HG03159 (cell line): ENCODE results near the gene PDE11A.
"Not testable (repeated sequence)": the region's sequence is repeated elsewhere in the genome, so short reads cannot be mapped to it uniquely, and the experiment has no call there.

Experiments used
- ATAC-seq: cut with Tn5 transposase; IDR thresholded peaks from one replicate; pipeline ENCODE4 v1.9.1; 2021; ENCODE audit warnings: mild to moderate bottlenecking, moderate library complexity; ENCODE audit not compliant: unreplicated experiment

PDE11A gene

DNA sequence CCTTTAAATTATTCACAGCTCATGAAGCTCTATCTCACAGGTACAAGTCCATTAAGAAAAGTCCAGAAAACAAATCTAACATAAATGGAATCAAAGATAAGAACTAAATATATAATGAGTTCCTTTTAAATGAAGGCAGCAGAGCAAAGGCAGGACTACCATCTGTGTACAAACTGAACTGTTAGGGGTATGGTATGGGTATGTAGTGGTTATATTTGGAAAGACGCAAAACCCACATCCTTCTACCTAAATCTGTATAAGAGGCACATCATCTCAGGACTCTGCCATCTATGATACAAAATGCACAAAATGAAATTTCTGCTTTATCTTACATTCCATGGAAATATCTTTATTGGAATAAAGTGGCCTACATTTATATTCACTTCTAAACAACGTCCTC is 59.9 kb downstream of the PDE11A start:
- no peak for ATAC-seq

DNA sequence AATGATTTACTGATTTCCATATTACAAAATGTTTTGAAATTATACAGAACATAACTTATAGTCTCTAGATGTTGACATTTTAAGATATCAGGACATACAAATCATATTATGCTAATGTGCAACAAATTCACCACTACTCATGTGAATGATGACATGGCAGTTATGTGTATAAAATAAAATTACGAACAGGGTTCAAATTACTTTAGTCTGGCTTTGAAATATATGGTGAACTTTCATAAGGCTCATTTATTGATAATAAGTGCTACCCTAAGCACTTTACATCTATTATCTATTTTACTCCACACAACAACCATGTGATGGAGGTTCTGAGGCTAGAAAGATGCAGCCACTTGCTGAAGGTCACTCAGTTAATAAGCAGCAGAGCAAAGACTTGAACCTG is 62.8 kb downstream of the PDE11A start:
- ATAC-seq, result no peak

DNA sequence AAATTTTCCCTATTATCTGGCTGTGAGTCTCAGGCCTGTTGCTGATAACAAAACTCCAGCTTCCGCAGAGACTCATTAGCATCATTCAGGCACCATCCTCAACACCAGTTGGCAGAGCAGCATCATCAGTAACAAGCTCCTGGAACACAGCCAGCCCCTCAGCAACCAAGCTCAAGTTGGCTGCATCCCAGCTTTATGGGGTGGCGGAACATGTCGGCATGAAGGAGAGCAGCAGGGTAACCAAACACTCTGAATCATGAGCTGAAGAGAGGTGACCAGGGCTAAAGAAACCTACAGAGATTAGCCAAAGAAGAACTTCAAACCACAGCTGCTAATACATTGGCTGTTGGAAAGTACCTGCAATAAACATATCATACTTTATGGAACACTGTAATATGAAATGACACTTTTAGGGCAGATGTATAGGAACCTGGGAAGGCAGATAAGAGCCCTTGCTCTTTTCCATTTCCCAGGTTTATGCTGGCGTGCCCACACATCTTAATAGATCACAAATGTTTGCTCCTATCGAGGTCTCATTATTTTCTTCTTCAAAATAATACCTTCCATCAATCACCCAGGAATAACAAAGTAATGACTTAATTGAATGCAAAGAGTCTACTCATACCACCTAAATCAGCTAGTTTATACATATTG is 63.8 kb downstream of the PDE11A start:
- ATAC-seq, result no peak

DNA sequence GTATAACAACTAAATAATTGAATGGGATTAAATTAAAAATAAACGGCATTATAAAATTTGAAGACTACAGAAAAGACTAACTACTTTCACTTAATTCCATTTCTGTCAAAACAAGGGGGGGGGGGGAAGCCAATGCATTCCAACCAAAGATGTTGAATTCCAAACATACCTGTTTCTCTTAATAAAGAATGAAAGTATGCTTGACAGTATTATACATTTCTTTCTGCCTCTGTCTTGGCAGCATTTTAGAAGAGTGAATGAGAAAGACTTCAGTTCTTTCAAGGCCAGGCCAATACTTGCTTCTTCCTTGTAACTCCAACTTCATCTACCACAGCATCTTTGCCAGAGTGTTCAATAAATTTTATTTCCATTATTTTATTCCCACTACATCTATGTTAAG is 65.9 kb downstream of the PDE11A start:
- ATAC-seq, result no peak

DNA sequence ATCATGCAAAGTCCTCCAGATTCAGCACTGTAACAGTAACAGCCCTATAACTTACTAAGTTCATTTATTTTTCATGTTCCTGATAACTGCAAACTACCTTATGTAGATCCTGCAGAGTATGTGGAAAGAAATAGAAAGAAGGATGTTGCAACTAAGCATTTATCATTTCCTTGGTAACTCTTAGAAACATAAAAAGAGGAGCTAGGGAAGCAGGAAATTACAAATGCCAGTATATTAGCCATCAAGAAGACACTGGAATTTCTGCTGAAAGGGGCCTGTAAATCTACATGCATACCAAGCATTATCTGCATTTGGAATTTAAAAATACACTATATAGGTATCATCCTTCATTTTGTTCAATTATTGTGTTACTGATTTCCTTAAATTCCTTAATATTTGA is 66.8 kb downstream of the PDE11A start:
- ATAC-seq, result no peak

DNA sequence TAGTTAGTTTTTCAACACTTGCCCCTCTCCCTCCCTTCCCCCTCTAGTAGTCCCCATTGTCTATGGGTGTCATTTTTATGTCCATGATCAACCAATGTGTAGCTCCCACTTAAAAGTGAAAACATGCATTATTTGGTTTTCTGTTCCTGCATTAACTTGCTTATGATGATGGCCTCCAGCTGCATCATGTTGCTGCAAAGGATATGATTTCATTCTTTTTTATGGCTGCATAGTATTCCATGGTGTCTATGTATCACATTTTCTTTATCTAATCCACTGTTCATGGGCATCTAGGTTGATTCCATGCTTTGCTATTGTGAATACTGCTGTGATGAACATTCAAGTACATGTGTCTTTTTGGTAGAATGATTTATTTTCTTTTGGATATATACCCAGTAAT is 70.5 kb downstream of the PDE11A start:
- ATAC-seq, result no peak

DNA sequence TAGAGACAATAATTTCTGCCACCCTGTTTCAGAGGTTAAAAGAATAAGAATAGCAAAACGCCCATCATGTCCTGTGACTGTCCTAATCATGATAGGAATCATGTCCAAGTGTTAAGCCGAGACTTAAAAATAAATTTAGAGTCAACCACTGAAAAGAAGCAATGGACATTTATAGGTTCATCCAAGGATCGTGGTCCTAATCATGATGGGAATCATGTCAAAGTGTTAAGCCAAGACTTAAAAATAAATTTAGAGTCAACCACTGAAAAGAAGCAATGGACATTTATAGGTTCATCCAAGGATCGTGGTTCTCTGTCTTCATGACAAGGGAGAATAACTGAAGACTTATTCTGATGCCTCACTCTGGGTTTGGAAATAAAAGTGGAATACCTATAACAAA is 73.6 kb downstream of the PDE11A start:
- ATAC-seq, result no peak

DNA sequence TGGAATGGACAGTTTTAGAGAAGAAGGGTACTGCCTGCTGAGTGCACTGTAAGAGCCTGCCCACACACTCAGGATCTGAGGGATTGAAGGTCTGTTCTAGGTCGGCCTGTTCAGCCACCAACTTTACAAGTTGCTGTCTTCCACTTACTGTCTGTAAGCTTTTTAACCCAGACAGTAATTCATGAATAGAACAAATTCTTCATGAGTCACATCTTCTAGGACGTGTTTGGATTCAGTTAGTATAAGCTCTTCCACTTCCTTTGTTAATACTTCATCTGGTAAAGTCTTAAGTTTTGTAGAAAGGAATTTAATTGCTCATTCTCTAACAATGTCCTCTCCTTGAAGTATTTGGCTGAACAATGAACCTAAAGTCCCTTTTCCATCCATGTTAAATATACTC is 74.6 kb downstream of the PDE11A start:
- ATAC-seq, result no peak

DNA sequence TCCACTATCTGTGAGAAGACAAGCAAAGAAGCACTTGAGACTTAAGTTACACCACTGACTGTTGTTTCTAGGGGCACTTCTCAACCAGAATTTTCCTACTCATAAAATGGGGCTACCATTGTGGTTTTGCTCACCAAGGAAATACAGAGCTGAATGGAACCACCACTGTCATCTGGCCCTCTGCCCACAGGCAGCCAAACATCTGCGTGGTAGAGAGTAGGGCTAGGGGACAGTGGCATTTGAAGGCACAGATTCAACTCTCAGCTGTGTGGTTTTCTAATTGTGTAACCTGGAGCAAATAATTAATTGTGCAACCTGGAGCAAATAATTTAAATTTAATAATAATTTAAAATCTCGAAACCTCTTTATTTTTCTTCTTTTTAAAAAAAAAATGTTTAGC is 79.6 kb downstream of the PDE11A start:
- ATAC-seq, result no peak

DNA sequence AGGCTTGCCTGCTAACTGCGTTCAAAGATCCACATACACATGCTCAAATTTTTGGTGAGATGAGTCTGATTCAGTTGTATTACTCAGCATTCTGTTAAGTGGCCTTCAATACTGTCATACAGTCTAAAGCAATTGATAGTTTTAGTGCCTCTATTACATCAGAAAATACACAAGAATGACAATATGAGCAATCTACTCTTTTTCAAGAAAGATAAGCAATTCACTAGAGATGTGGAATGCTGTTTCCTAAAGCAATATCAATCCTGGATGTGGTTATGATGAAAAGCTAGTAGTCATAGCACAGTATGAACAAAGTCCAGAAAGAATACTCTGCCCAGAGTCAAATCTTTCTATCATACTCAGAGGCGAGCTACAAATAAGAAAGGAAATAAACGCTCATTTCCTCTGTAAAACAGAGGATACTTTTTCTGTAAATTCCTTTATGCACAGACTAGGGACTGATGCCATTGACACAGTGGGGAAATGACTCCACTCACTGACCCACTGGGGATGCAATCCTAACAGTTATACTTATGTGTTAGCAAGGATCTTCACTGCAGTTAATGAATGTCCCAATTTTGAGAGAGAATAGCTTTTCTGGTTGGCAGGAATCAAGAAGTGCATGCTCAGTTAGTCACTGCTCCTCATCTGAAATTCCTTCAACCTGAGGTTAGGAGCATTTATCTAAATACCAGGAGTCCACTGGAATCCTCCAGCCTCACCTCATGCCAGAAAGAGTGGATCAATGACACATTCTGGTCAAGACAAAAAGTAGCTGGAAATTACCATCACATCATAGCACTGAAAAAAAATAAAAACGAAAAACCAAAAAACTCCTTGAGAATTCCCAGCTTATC is 83.3 kb downstream of the PDE11A start:
- no peak for ATAC-seq

DNA sequence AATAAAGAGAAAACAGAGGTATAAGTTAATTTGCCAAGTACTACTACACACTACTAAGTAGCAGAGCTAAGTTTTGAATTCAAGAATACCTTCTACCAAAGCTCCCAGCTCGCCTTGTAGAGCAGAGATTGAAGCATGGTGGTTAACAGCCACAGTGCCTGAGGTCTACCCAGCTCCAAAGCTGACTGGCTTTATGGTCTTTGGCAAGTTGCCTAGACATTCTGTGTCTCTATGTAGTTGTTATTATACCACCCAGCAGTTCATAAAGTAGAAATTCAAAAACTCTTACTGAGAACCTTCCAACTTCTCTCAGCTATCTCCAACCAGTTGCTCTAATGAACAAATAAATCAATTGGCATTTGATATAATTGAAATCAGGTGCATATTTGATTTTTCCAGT is 87.8 kb downstream of the PDE11A start:
- no peak for ATAC-seq

DNA sequence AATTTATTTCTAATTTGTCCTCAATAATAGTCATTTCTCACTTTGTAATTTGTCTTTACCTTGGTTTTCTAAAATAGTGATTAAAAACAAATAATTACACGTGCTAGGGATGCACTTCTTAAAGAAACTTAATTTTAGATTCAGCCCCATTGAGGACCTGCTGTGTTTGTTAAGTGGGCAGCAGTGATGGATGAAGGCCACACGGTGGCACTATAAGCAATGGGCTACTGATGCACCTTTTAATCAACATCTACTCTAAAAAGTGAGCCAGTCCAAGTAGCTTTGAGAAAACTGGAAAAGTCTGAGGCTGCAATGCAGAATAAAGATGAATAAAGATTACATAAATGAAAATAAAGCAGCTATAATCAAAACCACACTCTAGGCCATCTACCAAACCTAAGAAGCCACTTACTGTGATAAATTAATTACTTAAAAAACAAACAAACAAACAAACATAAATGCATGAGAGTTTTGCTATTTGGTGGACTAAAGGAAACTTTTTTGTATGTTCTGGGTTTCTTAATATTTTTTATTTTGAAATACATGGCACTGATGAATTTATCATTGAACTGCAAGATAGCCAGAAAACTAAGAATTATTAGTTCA is 89.3 kb downstream of the PDE11A start:
- peak; percentile 95 for ATAC-seq

DNA sequence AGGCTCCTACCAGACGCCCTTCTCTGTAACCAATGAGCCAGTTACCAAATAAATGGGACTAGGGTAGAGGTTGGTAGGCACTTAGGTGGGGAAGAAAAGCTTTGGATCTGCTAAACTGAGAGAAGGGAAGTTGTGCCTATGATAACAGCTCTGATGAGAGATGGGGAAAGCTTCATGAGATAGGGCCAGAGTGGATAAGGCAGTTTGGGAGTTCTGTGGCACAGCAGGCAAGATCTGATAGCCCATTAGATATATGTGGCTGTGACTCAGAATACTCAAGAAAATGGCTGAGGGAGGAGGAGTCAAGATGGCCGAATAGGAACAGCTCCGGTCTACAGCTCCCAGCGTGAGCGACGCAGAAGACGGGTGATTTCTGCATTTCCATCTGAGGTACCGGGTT is 99.8 kb downstream of the PDE11A start:
- no peak for ATAC-seq

DNA sequence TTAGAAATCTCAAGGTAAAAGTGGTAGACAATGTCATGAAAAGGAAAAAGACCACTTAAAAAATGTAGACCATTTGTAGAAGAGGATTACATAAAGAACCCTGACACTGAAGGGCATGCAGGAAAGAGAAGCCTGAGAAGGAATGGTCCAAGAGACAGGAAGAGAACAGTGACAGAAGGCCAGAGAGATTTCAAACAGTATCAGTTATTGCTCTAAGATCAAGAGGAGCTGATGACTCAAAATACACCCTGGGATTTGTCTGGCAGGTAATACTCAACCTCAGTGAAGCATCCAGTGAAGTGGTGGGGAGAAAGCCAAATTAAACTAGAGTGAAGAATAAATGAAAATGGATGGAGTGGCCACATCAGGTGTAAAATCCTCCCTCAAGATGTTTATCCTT is 100.5 kb downstream of the PDE11A start:
- ATAC-seq, result no peak

DNA sequence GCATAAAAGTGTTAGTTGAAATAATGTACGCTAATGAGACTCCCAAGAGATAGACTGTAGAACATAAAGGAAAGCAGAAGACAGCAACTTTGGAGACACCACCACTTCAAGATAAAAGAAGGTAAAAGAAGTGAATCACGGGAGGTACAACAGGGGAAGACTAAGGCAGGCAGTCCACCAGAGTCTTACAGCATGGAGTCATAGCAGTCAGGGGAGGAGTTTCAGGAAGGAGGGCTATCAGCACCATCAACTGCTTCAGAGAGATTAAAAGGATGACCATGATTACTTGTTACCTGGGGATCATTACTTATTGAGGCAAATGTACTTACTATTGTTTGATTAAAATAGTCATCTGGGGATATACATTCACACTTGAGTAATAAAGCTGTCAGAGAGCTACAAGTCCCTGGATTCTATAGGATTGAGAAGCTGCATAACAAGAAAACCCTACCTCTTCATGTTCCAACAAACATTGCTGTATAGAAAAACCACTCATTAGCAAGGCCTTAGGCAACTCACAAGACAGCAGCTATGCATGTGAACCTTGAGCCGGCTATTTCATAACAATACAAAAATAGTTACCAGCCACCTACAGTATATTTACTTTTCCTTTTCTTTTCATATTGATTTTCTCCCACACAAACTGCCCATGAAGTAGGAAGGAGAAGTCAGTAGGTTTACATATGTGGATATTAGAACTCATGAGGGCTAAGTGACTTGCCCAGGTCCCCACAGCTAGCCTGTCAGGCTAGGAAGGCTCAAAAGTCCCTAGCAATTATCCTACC is 101.7 kb downstream of the PDE11A start:
- no peak for ATAC-seq

DNA sequence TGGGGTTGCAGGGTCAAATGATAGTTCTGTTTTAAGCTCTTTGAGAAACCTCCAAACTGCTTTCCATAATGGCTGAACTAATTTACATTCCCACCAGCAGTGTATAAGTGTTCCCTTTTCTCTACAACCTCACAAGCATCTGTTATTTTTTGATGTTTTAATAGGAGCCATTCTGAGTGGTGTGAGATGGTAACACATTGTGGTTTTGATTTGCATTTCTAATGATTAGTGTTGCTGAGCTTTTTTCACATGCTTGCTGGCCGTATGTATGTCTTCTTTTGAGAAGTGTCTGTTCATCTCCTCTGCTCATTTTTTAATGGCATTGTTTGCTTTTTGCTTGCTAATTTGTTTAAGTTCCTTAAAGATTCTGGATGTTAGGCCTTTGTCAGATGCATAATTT is 107.7 kb downstream of the PDE11A start:
- ATAC-seq, result no peak

DNA sequence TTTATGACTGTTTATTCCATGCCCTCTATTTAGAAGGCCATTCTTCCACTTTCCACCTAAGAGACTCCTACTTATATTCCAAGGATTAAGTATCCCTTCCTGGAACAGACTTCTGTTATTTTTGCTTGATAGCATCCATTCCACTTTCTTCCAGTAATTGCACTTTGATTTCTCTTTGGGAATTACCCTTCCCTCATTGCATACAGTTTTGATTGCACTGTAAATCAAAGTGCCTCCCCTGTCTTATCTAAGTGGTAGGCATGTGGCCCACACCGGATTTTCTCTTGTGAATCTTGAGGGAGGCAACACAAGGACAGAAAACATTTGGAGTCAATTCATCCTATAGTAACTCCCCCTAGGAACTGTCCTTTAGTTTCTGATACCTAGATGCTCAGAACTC is 120.4 kb downstream of the PDE11A start:
- ATAC-seq, result no peak

DNA sequence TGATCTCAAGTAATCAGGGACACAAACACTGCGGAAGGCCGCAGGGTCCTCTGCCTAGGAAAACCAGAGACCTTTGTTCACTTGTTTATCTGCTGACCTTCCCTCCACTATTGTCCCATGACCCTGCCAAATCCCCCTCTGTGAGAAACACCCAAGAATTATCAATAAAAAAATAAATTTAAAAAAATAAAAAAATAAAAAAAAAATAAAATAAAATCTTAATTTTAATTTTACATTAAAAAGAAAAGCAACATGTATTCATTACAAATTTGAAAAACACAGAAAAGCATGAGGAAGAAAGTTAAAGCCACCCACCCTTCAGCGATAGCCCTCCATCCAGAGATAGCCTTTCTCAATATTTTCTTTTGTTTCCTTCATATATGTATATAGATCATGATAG is 125.0 kb downstream of the PDE11A start:
- not testable (repeated sequence) for ATAC-seq

DNA sequence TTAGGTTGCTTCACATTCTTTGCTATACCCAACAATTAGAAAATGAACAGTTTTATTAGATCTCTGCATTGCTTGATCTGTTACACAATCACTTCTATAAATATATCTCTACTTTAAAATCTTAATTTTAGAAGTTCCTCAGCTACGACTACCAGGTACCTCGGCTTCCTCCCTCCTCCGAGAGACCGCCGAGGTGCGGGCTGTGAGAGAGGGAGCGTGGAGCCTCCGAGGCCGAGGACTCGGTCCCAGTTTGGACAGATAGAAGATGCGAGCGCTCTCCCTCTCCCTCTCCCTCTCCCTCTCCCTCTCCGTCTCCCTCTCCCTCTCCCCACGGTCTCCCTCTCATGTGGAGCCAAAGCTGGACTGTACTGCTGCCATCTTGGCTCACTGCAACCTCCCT is 128.0 kb downstream of the PDE11A start:
- not testable (repeated sequence) for ATAC-seq

DNA sequence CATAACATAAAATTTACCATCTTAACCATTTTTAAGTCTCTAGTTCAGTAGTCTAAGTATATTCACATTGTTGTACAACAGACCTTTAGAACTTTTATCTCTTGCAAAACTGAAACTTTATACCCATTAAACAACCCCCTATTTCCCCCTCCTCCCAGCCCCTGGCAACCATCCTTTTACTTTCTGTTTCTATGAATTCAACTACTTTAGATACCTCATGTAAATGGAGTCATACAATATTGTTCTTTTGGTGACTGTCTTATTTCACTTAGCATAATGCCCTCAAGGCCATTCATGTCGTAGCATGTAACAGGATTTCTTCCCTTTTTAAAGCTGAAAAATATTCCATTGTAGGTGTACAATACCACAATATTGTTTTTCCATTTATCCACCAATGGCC is 129.8 kb downstream of the PDE11A start:
- no peak for ATAC-seq

DNA sequence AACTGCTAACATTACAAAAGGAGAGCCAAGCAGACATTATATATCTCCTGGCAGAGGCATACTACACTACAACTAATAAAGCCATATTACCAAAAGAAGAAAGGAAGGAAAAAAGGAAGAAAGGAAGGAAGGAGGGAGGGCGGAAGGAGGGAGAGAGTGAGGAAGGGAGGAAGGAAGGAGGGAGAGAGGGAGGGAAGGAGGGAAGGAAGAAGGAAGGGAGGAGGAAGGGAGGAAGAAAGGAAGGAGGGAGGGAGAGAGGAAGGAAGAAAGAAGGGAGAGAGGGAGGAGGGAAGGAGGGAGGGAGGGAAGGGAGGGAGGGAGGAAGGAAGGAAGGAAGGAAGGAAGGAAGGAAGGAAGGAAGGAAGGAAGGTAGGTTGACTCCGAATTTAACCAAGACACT is 133.4 kb downstream of the PDE11A start:
- no peak for ATAC-seq
